OCI-LY3 (cell line): ENCODE measurements around the gene RGMA.

Experiments used
- CTCF ChIP-seq: fragments of 200-600, 300-600 bp; sonication (generic); IDR thresholded peaks from 2 replicates; pipeline ENCODE4 v1.5.1; 2014; ENCODE audit warnings: antibody characterized with exemption, low read length, low read depth
- EZH2phosphoT487 ChIP-seq: fragments of 200-600 bp; shearing (Covaris generic); IDR thresholded peaks from 2 replicates; pipeline ENCODE4 v1.6.1; 2018; ENCODE audit warnings: antibody characterized with exemption, mixed run types, low read depth

- TF ChIP-seq CTCF (no peak), EZH2phosphoT487 (no peak)
Observed at GRCh38 chr15:93072011-93072410, 17.0 kb downstream of the RGMA start.
